IMR-90 (cell line): ENCODE measurements around the gene ABCC3. TPM values are rescaled to one million over a fixed set of nuclear protein-coding genes. Genes with fewer than 3 reads are reported as not detected.

Experiments used
- ATAC-seq: fragments of 200-7000 bp; cut with Tn5 transposase; 2 replicates; pipeline ENCODE4 v1.9.1; 2020; ENCODE audit warnings: low read depth, mild to moderate bottlenecking, moderate library complexity
- BruUV-seq: library from RNA; stranded (reverse); fragments of 400-500 nt; replicated peaks from 2 replicates; lab custom pipeline; 2021; lab: Mats Ljungman, UMichigan
- CTCF ChIA-PET: fragments of 300-600 bp; formaldehyde crosslinking; extraction: SDS; loops from one replicate; lab custom pipeline; 2021; ENCODE audit warnings: antibody characterized with exemption; lab: Yijun Ruan, JAX
- POLR2A ChIA-PET: fragments of 300-600 bp; sonication (Branson Sonifier 250); formaldehyde crosslinking; loops from one replicate; lab custom pipeline; 2022; ENCODE audit warnings: antibody characterized with exemption; ENCODE audit not compliant: unreplicated experiment; lab: Charles Lee
- DNase-seq: peaks from one replicate; pipeline ENCODE4 v3.0.0; 2013
- H2AFZ ChIP-seq: replicated peaks from 2 replicates; pipeline ENCODE3; 2013; ENCODE audit warnings: low read length, mild to moderate bottlenecking; ENCODE audit not compliant: poor library complexity
- H2AK5ac ChIP-seq: 2 replicates; pipeline ENCODE4 v1.6.1; 2013; ENCODE audit warnings: low read depth, low read length, inconsistent platforms
- H2AK9ac ChIP-seq: replicated peaks from 2 replicates; pipeline ENCODE3; 2013; ENCODE audit warnings: mild to moderate bottlenecking, low read depth, low read length, moderate library complexity; ENCODE audit not compliant: poor library complexity
- H2BK120ac ChIP-seq: 2 replicates; pipeline ENCODE4 v1.6.1; 2013; ENCODE audit warnings: low read depth, low read length, inconsistent platforms
- H2BK15ac ChIP-seq: 3 replicates; pipeline ENCODE4 v1.6.1; 2013; ENCODE audit warnings: low read depth, low read length, inconsistent platforms
- H2BK20ac ChIP-seq: 2 replicates; pipeline ENCODE4 v1.6.1; 2013; ENCODE audit warnings: low read depth, mild to moderate bottlenecking, inconsistent platforms, low read length, moderate library complexity
- H2BK5ac ChIP-seq: 2 replicates; pipeline ENCODE4 v1.6.1; 2013; ENCODE audit warnings: mild to moderate bottlenecking, low read depth, low read length, inconsistent platforms; ENCODE audit not compliant: poor library complexity, severe bottlenecking
- H3K14ac ChIP-seq: replicated peaks from 2 replicates; pipeline ENCODE4 v1.6.1; 2013; ENCODE audit warnings: low read depth, low read length, inconsistent platforms
- H3K18ac ChIP-seq: 2 replicates; pipeline ENCODE4 v1.6.1; 2013; ENCODE audit warnings: low read depth, low read length, control low read depth
- H3K23ac ChIP-seq: 2 replicates; pipeline ENCODE4 v1.6.1; 2013; ENCODE audit warnings: low read depth, low read length, inconsistent platforms
- H3K27ac ChIP-seq: 2 replicates; pipeline ENCODE4 v1.5.1; 2013; ENCODE audit warnings: mild to moderate bottlenecking, control low read depth, low read length; ENCODE audit not compliant: insufficient read depth
- H3K27me3 ChIP-seq: 2 replicates; pipeline ENCODE4 v1.6.1; 2013; ENCODE audit warnings: low read length; ENCODE audit not compliant: control insufficient read depth, insufficient read depth
- H3K36me3 ChIP-seq: 2 replicates; pipeline ENCODE4 v1.6.1; 2013; ENCODE audit warnings: low read length, mixed read lengths; ENCODE audit not compliant: control insufficient read depth, insufficient read depth
- H3K4ac ChIP-seq: 2 replicates; pipeline ENCODE4 v1.6.1; 2013; ENCODE audit warnings: low read depth, low read length, inconsistent platforms
- H3K4me1 ChIP-seq: 2 replicates; pipeline ENCODE4 v1.6.1; 2013; ENCODE audit warnings: low read length, mixed read lengths; ENCODE audit not compliant: control insufficient read depth, insufficient read depth
- H3K4me2 ChIP-seq: 2 replicates; pipeline ENCODE4 v1.6.1; 2013; ENCODE audit warnings: low read depth, mild to moderate bottlenecking, control low read depth, low read length, moderate library complexity
- H3K4me3 ChIP-seq: 2 replicates; pipeline ENCODE4 v1.5.1; 2013; ENCODE audit warnings: low read depth, mild to moderate bottlenecking, control low read depth, low read length, moderate library complexity; ENCODE audit not compliant: insufficient read depth
- H3K56ac ChIP-seq: 2 replicates; pipeline ENCODE4 v1.6.1; 2013; ENCODE audit warnings: low read length, inconsistent platforms; ENCODE audit not compliant: insufficient read depth; ENCODE audit errors: extremely low read depth
- H3K79me1 ChIP-seq, 2 experiments: 2 replicates each; pipeline ENCODE4 v1.6.1; 2013; ENCODE audit warnings: low read length in 2 of 2, inconsistent platforms in 1 of 2, low read depth in 1 of 2
- H3K9ac ChIP-seq: 2 replicates; pipeline ENCODE4 v1.6.1; 2013; ENCODE audit warnings: low read depth, low read length, control low read depth
- H3K9me1 ChIP-seq: 2 replicates; pipeline ENCODE4 v1.6.1; 2013; ENCODE audit warnings: low read length, inconsistent platforms; ENCODE audit not compliant: insufficient read depth
- H3K9me3 ChIP-seq: 2 replicates; pipeline ENCODE4 v1.6.1; 2013; ENCODE audit warnings: low read length; ENCODE audit not compliant: control insufficient read depth, insufficient read depth
- H4K20me1 ChIP-seq: 2 replicates; pipeline ENCODE4 v1.6.1; 2013; ENCODE audit warnings: low read length, inconsistent platforms; ENCODE audit not compliant: insufficient read depth
- H4K5ac ChIP-seq: 2 replicates; pipeline ENCODE4 v1.6.1; 2013; ENCODE audit warnings: mild to moderate bottlenecking, low read depth, low read length, control low read depth
- H4K8ac ChIP-seq, 2 experiments: 2 replicates each; pipeline ENCODE4 v1.6.1; 2013; ENCODE audit warnings: low read depth in 2 of 2, low read length in 2 of 2, control low read depth in 1 of 2, inconsistent platforms in 1 of 2
- H4K91ac ChIP-seq: 2 replicates; pipeline ENCODE4 v1.6.1; 2013; ENCODE audit warnings: low read depth, low read length, inconsistent platforms; ENCODE audit not compliant: insufficient read depth
- BHLHE40 ChIP-seq: fragments of 150-350 bp; IDR thresholded peaks from 2 replicates; pipeline ENCODE4 v1.6.1; 2016; ENCODE audit warnings: mild to moderate bottlenecking, low read depth, low read length
- CEBPB ChIP-seq: IDR thresholded peaks from 2 replicates; pipeline ENCODE4 v1.6.1; 2012; ENCODE audit warnings: low read depth, low read length, improper control_type of control experiment
- CHD1 ChIP-seq: IDR thresholded peaks from 2 replicates; pipeline ENCODE4 v1.6.1; 2012; ENCODE audit warnings: low read depth, low read length, improper control_type of control experiment
- ELK1 ChIP-seq: fragments of 150-350 bp; IDR thresholded peaks from 2 replicates; pipeline ENCODE4 v1.6.1; 2016; ENCODE audit warnings: low read depth, mild to moderate bottlenecking, low read length, moderate library complexity, borderline replicate concordance
- FOS ChIP-seq: fragments of 150-350 bp; IDR thresholded peaks from 2 replicates; pipeline ENCODE4 v1.6.1; 2016; ENCODE audit warnings: low read depth, low read length
- MAFK ChIP-seq: IDR thresholded peaks from 2 replicates; pipeline ENCODE4 v1.6.1; 2012; ENCODE audit warnings: low read depth, low read length, improper control_type of control experiment
- MAZ ChIP-seq: IDR thresholded peaks from 2 replicates; pipeline ENCODE4 v1.6.1; 2012; ENCODE audit warnings: low read depth, mild to moderate bottlenecking, low read length, improper control_type of control experiment, moderate library complexity, borderline replicate concordance
- MXI1 ChIP-seq: IDR thresholded peaks from 2 replicates; pipeline ENCODE4 v1.6.1; 2012; ENCODE audit warnings: low read depth, mild to moderate bottlenecking, low read length, moderate library complexity, borderline replicate concordance
- NFE2L2 ChIP-seq: fragments of 150-350 bp; IDR thresholded peaks from 2 replicates; pipeline ENCODE4 v1.6.1; 2016; ENCODE audit warnings: low read depth, mild to moderate bottlenecking, low read length
- POLR2A ChIP-seq: IDR thresholded peaks from 2 replicates; pipeline ENCODE4 v1.6.1; 2012; ENCODE audit warnings: mild to moderate bottlenecking, low read depth, low read length
- RAD21 ChIP-seq: IDR thresholded peaks from 2 replicates; pipeline ENCODE4 v1.6.1; 2012; ENCODE audit warnings: low read length, improper control_type of control experiment
- RCOR1 ChIP-seq: IDR thresholded peaks from 2 replicates; pipeline ENCODE4 v1.6.1; 2012; ENCODE audit warnings: mild to moderate bottlenecking, low read length, improper control_type of control experiment; ENCODE audit not compliant: insufficient replicate concordance
- RFX5 ChIP-seq: IDR thresholded peaks from 2 replicates; pipeline ENCODE4 v1.8.0; 2012; ENCODE audit warnings: low read depth, mild to moderate bottlenecking, low read length, moderate library complexity
- SMC3 ChIP-seq: fragments of 150-350 bp; IDR thresholded peaks from 2 replicates; pipeline ENCODE4 v1.6.1; 2016; ENCODE audit warnings: low read depth, mild to moderate bottlenecking, antibody characterized with exemption, low read length, moderate library complexity
- WGBS, 2 experiments: methylation state at CpG; one replicate each; pipeline versions ENCODE4 v1.1.5 to v1.1.7; 2013; ENCODE audit warnings: missing lambda C conversion rate in 2 of 2; ENCODE audit not compliant: insufficient read length in 1 of 2; ENCODE audit errors: extremely low coverage in 2 of 2; 5-methylcytosine and 5-hydroxymethylcytosine counted together
- dilution Hi-C: fragments of 300-500 bp; cut with HindIII; formaldehyde crosslinking; loops from one replicate; pipeline ENCODE4 v1.14.3; 2018; ENCODE audit warnings: low sequenced_read_pairs; ENCODE audit not compliant: unreplicated experiment
- in situ Hi-C: fragments of 300-500 bp; cut with MboI; formaldehyde crosslinking; loops from 3 replicates; pipeline ENCODE4 v1.14.3; 2019; ENCODE audit warnings: low sequenced_read_pairs, inconsistent platforms, mixed read lengths
- intact Hi-C: fragments of 100-400 bp; cut with micrococcal nuclease; formaldehyde crosslinking; loops from 2 replicates; pipeline ENCODE4 v1.10.0; 2022
- polyA plus RNA-seq, 3 experiments: library from polyadenylated mRNA; depleted of rRNA; stranded (reverse); fragments of >200 nt; gene quantifications; 2 replicates each; pipeline ENCODE4 v1.2.3, GENCODE V29; 2012; ENCODE audit warnings: low replicate concordance in 1 of 3
- total RNA-seq: library from RNA; depleted of rRNA; stranded (reverse); fragments of >200 nt; gene quantifications from 2 replicates; pipeline ENCODE4 v1.2.3, GENCODE V29; 2012
- TF ChIP-seq, protein P1 (sequence below): fragments of 150-350 bp; IDR thresholded peaks from 2 replicates; pipeline ENCODE4 v1.6.1; 2017; ENCODE audit warnings: mild to moderate bottlenecking, antibody characterized with exemption, low read length, low read depth
- TF ChIP-seq, protein P2 (sequence below): conservative IDR thresholded peaks from 2 replicates; pipeline ENCODE4 v1.5.1; 2012; ENCODE audit warnings: mild to moderate bottlenecking, low read depth, low read length, improper control_type of control experiment

Gene ABCC3
- total and polyA plus RNA-seq, 2 of the 4 experiments (the other 2 are of a cell fraction): 3.2 to 6.6 TPM

DNA sequence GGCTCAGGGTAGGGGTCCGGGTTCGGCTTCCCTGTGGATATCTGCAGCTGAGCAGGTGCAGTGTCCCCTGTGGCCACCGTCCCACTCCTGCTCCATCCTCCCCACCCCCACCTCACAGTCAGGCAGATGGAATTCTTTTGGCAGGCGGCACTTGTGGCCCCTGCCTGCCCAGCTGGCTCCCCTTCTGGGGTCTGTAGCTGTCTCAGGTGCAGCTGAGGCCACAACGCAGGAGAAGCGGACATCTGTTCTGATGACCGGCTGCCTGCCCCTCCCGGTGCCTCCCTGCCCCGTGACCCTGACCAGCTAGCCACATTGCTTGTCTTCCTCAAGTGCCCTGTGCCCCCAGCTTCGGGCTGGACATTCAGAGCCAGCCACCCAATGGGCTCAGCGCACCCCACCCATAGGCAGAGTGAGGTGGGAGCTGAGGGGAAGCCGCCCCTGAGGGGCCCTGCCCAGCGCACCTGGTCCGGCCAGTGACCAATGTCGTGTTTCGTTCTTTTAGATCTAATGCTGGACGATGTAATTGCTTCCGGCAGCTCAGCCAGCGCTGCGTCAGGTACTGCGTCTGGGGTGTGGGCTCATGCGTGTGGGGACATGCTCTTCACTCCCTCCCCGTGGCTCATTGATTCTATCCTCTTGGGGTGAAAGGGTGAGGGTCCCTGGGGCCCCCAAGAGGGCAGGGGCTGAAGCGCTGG lies 25.2 kb upstream of the ABCC3 start:
- Histone ChIP-seq H2AK9ac (peak overlapping the region; percentile 55), H3K9ac (no peak overlapping the region), H2BK5ac (no peak overlapping the region), H3K79me1 (no peaks in the 10 kb centered on the region), H3K14ac (no peak overlapping the region), H3K4ac (no peak overlapping the region), H3K23ac (no peak overlapping the region), H4K8ac (no peak overlapping the region), H3K36me3 (no peaks in the 10 kb centered on the region), H4K5ac (no peak overlapping the region), H2AFZ (no peak overlapping the region), H3K27me3 (peaks cover 40% of the 10 kb centered on the region), H3K4me2 (no peak overlapping the region), H4K20me1 (no peaks in the 10 kb centered on the region), H3K9me1 (no peaks in the 10 kb centered on the region), H2BK120ac (no peak overlapping the region), H2BK15ac (no peak overlapping the region), H3K4me1 (peaks cover 9% of the 10 kb centered on the region; the same call in 1 of the 2 replicates), H3K4me3 (no peak overlapping the region), H3K27ac (no peak overlapping the region), H2AK5ac (no peak overlapping the region), H3K56ac (no peak overlapping the region), H2BK20ac (no peak overlapping the region), H4K91ac (no peak overlapping the region), H3K9me3 (no peaks in the 10 kb centered on the region), H3K18ac (no peak overlapping the region)
- ChIA-PET POLR2A (no interaction called here), CTCF (no interaction called here)
- intact Hi-C loops: no loop called here
- ATAC-seq: no peak
- dilution Hi-C loops: no loop called here
- DNase-seq: no peak
- no TSS peak for BruUV-seq
- in situ Hi-C loops: loop anchor here (5.0 kb wide), 1 partner anchor 42 kb away; no protein-coding TSS in a partner anchor
- 72% methylated on average over 9 of the region's 24 CpGs; no CpG with 5 or more reads in 1 of the 2 experiments for WGBS, 2 experiments
- no peak for TF ChIP-seq RAD21
- TF ChIP-seq MAZ: no peak
- TF ChIP-seq SMC3: no peak
- TF ChIP-seq, protein P1, sequence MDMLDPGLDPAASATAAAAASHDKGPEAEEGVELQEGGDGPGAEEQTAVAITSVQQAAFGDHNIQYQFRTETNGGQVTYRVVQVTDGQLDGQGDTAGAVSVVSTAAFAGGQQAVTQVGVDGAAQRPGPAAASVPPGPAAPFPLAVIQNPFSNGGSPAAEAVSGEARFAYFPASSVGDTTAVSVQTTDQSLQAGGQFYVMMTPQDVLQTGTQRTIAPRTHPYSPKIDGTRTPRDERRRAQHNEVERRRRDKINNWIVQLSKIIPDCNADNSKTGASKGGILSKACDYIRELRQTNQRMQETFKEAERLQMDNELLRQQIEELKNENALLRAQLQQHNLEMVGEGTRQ: no peak
- TF ChIP-seq MAFK: no peak
- no peak for TF ChIP-seq POLR2A
- TF ChIP-seq CEBPB: no peak
- no peak for TF ChIP-seq ELK1
- TF ChIP-seq FOS: no peak
- no peak for TF ChIP-seq RFX5
- no peak for TF ChIP-seq NFE2L2
- no peak for TF ChIP-seq RCOR1
- TF ChIP-seq MXI1: no peak
- TF ChIP-seq, protein P2, sequence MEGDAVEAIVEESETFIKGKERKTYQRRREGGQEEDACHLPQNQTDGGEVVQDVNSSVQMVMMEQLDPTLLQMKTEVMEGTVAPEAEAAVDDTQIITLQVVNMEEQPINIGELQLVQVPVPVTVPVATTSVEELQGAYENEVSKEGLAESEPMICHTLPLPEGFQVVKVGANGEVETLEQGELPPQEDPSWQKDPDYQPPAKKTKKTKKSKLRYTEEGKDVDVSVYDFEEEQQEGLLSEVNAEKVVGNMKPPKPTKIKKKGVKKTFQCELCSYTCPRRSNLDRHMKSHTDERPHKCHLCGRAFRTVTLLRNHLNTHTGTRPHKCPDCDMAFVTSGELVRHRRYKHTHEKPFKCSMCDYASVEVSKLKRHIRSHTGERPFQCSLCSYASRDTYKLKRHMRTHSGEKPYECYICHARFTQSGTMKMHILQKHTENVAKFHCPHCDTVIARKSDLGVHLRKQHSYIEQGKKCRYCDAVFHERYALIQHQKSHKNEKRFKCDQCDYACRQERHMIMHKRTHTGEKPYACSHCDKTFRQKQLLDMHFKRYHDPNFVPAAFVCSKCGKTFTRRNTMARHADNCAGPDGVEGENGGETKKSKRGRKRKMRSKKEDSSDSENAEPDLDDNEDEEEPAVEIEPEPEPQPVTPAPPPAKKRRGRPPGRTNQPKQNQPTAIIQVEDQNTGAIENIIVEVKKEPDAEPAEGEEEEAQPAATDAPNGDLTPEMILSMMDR: no peak
- no peak for TF ChIP-seq BHLHE40
- TF ChIP-seq CHD1: no peak
